HG02759 (cell line): ENCODE measurements around the gene FUT2.
"Not testable (repeated sequence)": the region's sequence is repeated elsewhere in the genome, so short reads cannot be mapped to it uniquely, and the experiment has no call there.

Source experiments
- ATAC-seq: cut with Tn5 transposase; IDR thresholded peaks from one replicate; pipeline ENCODE4 v1.9.1; 2021; ENCODE audit warnings: mild to moderate bottlenecking, moderate library complexity; ENCODE audit not compliant: unreplicated experiment

The FUT2 gene

DNA sequence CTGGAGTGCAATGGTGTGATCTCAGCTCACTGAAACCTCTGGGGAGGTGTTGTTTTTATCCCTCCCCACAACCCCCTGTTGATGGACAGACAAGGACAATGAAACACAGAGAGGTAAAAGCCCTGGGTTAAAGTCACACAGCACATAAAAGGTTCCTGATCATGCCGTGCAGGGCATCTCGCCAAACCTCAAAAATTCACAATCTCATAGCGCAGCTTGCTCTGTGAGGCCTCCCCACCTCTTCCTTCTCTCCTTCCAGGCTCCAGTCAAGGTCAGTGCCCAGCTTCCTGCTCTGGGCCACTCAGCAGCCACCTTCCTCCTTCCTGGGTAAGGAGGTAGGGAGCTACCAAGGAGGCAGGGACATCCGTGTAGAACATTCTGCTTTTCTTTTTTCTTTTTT, 2.3 kb downstream of the FUT2 start:
- no peak for ATAC-seq

DNA sequence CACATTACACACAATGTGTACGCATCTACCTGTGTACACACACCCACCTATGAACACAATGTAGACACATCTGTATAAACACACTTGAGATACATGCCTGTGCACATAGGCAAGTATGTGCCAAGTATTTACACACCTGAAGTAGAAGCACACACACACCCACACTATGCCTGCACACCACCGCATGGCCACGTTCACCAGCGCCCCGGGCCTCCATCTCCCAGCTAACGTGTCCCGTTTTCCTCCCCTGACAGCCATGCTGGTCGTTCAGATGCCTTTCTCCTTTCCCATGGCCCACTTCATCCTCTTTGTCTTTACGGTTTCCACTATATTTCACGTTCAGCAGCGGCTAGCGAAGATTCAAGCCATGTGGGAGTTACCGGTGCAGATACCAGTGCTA, 6.9 kb downstream of the FUT2 start:
- no peak for ATAC-seq

DNA sequence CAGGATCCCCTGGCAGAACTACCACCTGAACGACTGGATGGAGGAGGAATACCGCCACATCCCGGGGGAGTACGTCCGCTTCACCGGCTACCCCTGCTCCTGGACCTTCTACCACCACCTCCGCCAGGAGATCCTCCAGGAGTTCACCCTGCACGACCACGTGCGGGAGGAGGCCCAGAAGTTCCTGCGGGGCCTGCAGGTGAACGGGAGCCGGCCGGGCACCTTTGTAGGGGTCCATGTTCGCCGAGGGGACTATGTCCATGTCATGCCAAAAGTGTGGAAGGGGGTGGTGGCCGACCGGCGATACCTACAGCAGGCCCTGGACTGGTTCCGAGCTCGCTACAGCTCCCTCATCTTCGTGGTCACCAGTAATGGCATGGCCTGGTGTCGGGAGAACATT, 7.5 kb downstream of the FUT2 start:
- no peak for ATAC-seq

GRCh38 chr19:48705431-48705830, 9.7 kb downstream of the FUT2 start:
- ATAC-seq = no peak

DNA sequence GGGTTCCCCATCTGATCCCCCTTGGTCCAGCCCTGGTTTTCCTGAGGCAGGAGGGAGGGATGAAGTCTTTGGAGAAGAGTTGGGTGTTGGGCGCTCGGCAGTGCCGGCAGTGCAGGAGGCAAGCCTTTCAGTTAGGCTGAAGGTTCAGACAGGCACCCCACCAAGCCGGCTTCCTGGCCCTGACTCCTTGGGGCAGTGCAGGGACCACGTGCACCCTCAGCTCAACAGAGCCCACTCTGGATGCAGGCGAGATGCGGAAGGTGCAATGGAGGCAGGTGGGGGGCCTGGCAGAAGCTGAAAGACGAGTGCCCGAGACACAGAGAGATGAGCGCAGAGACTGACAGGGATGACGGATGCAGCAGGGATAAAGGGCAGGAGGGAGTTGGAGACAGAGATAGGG, 12.7 kb downstream of the FUT2 start:
- ATAC-seq = no peak

GRCh38 chr19:48711106-48711662, 15.4 kb downstream of the FUT2 start:
- no peak for ATAC-seq

DNA sequence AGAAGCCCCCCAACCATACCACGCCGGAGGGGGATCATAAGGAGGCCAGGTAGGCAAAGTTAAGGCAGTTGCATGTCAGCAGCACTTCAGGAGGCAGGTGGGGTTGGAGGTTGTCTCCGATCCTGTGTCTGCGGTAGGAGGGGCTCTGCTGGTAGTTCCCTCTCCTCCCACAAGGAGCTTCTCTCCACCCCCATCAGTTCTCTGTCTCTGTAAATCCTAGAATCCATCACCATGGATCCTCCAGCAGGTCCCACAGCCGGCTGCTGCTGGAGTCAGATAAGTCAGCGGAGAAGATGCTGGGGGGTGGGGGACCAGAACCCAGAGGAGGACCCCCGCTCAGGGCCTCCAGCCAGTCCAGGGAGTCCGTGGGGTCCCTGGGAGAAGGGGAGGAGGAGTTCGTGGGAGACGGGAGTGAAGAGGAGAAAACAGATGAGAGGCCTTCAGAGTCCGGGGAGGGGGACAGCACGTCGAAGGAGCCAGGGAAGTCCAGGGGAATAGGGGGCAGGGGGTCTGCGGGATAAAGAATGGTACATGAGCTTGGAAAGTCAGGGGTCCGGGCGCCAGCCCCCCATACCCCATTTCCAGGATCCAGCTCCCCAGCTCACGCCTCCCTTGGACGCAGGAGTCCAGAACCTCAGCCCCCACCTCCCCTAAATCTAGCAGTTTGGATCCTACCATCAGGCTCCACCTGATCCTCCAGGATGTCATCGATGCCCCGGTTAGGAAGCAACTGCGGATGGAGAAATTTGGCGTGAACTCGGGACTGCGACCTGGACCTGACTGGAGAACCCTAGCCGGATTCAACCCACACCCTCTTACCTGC, 17.5 kb downstream of the FUT2 start:
- no peak for ATAC-seq

GRCh38 chr19:48713864-48714755, 18.3 kb downstream of the FUT2 start:
- ATAC-seq = peak; percentile 90

GRCh38 chr19:48714759-48715675, 19.2 kb downstream of the FUT2 start:
- no peak for ATAC-seq

DNA sequence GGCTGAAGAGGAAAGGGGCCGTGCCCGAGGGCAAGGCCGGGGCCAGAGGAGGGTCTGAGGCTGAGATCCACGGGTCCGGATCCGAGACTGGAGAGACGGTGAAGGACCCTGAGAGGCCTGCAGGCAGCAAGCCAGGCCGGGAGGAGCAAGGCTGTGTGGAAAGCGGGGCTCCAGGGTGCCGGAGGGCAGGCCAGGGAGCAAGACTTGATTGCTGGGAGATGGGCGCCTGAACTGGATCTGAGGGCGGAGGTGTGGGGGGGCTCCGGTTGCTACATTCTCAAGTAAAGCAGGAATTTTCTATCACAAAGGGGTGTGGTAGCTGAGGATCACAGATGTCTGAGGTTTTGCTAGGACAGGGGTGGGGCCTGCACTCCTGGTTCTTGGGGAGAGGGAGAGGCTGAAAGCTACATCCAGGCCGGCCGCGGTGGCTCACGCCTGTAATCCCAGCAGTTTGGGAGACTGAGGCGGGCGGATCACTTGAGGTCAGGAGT, 20.0 kb downstream of the FUT2 start:
- ATAC-seq = no peak

DNA sequence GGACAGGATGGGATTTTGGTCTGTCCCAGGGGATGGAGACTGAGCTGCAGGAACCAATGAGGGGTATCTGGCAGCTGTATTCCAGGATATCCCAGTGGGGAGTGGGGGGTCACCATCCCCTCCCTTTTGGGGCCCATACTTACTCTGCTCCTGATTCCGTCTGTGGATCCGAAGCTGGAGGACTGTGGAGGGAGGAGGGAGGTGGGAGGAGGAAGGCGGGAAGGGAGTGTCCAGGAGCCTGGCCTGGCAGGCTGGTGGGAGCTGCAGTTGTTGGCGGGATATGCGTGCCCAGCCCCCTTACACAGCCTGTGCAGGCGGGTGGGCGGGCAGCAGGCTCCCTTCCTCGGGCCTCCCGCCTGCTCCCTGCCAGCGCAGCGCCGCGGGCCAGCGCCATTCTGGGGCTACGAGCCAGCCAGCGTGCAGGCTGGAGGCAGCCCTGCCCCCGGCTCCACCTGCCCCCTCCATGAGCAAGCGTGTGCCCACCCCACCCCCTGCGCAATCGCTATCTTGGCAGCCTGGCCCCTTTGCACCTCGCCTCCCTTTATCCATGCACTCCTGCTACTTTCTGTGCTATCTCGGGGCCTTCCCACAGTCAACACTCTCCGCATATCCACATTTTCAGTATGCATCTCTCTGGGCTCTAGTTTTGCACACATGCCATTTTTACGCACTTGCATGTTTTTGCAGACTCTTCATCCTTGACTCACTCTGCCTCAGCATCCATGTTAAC, 21.0 kb downstream of the FUT2 start:
- no peak for ATAC-seq

GRCh38 chr19:48718106-48718505, 22.3 kb downstream of the FUT2 start:
- not testable (repeated sequence) for ATAC-seq

DNA sequence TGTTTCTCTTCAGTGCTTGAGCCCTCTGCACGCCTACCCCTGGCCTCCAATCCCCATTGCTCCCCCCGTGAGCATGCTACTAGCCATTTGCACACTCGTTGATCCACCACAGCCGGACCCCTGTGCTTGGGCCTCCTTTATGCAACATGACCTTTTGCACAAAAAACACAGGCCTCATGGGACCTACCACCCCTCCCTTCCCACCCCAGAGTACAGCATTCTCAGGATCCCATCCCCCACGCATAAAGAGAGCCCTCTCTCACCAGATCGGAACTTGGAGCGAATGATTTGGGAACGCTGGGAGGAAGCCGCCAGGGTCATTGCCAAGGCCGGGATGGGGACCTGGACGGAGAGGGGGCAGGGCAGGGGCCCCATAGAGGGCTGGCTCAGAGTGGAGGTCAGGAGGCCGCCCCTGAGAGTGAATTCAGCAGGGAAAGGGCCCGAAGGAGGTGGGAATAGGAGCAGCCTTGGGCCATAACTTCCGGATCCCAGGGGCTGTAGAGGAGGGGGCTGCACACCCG, 23.0 kb downstream of the FUT2 start:
- no peak for ATAC-seq

DNA sequence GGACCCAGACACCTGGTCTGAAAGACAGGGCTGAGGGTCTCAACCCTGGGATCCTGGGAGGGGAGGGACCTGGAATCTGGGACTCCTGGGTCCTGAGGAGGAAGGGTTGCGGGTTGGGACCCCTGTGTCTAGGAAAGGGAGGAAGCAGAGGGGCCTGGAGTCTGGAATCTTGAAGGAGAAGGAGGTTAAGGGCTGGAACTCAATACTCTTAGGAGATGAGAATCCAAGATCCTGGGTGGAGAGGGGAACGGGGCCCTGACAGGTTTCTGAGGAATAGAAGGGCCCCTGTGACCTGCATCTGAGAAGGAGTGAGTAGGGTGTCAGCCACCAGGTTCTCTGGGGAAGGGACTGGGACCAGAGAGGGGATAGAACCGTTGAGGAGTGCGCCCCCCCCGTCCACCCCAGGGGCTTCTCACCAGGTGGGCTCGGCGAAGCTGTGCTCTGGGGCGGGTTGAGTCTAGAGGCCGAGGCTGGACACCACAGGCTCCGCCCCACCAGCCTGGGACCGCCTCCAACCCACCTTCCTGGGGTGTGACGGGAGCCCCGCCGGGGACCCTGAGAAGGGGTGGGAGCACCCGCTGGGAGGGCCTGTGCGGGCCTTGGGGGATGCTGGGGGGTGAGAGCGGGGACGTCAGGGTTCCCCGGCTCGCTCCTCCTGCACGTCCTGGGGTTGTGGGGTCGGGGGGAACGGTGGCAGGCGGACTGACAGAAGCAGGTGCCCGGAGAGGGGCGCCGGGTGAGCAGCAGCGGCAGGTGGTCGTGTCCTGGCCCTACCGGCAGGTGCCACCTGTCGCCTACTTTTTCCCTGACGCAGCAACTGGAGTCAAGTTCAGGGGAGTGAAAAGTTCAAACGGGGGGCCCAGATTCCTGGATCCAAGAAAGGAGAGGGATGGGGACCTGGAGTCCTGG, 23.7 kb downstream of the FUT2 start, which contains the start of gene MAMSTR:
MAMSTR (minus strand) TSS at position 463 of the 909 bp plus-strand sequence. CDS start 694 bp downstream, outside the sequence.
- ATAC-seq = no peak

- ATAC-seq = no peak
These were observed 24.5 kb downstream of the FUT2 start for GRCh38 chr19:48720251-48720612.

DNA sequence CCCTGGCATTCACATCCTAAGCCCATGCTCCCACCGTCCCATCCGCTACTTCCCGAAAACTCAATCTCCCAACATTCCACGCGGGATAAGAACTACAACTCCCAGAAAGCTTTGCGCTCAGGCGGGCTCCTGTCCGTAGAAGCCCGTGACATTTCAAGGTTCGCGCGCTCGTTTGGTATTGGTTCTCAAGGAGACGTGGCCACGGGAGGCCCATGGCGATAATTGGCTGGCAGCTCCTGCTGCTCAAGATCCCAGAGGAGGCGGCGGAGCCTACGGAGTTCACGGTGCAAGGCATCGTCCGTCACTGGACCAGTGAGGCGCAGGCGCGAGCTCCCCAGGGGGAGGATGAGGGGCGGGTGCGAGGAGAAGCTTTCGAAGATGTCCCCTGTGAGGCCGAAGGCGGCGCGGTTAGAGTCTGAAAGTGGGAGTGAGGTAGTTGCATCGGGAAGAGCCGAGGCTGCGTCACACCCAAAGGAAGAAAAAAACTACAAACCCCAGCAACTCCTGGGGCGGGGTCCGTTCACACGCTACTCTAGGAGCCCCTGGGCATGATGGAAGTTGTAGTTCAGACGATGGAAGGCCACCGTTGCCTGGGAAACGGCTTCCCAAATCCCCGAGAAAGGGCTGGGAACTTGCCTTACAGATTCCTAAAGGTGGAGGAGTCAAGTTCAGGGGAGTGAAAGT, 25.0 kb downstream of the FUT2 start:
- ATAC-seq = peak; percentile 83

- ATAC-seq = no peak
These were observed 26.5 kb downstream of the FUT2 start for GRCh38 chr19:48722196-48722708.
